ENCODE results near the gene NDUFA13.

Gene NDUFA13

DNA sequence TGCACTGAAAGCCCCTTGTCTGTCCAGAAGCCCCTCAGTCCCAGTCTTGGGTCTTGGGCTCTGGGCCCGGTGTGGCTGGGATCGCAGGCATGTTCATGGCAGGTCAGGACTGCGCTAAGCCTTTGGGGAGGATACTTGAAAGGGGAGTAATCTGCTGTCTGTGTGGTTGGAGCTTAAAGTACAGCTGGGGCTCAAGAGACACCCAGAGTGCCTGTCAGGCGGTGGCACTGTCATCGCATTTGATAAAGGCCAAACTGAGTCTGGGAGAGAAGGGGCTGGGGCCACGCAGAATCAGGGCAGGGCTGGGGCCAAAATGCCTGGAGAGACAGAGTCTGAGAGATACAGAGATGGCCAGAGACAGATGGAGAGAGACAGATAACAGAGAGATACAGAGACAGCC, 17.8 kb downstream of the NDUFA13 start:
- no peak for DNase-seq (ENCODE audit: low read depth in 2 of 2)

DNA sequence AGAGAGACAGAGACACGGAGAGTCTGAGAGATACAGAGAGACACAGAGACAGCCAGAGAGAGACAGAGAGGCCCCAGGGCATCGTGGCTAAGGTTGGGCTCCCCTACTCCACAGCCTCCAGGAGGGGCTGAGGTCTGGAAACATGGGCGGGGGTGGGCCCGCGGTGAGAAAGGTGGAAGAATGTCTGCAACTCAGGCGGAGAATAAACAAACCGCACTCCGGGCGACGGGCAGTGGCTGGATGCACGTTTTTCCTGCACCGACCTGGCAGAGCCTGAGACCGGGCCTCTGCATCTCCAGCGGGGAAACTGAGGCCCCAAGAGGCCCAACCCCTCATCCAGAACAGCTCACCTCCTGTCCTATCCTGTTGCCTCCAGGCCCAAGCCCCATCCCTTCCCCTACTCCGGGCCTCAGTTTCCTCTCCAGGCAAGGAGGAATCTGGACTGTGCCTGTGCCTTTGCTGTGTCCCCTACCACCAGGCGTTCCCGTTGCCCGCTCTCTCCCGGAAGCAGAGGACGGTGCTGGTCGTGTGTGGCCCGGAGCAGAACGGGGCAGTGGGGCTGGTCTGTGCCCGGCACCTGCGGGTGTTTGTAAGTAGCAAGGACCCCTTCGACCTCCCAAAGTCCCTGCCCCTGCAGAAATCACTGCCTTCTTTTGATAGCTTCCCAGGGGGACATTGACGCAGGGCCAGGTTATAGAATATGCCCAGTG, 18.7 kb downstream of the NDUFA13 start:
- no peak for DNase-seq (ENCODE audit: low read depth in 2 of 2)

DNA sequence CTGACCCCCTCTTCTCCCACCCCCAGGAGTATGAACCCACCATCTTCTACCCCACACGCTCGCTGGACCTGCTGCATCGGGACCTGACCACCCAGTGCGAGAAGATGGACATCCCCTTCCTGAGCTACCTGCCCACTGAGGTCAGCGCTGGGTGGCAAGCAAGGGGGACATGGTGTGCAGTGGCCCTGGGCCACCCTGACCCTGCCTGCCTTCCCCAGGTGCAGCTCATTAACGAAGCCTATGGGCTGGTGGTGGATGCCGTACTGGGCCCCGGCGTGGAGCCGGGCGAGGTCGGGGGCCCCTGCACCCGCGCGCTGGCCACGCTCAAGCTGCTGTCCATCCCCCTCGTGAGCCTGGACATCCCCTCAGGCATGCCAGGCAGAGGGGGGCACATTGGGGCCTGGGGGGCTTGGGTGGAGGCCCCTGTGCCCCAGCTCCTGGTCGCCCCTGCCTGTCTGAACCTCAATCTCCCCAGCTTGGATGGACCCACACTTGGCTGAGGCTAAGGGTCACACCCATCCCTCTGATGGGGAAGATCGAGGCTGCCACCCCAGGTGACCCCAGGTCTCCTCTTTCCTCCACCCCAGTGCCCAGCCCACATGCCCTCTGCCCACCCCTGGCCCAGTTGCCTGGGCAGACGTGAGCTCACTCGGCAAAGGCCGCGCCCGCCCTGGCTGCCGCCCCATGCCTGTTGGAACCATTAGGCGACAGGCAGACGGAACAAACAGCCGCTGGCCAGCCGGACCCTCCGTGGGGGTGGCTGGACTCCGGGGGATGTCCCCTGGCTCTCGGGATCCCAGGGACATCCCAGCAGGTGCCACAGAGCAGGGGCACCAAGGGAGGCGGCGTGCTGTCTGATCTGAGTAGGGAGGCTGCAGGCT, 19.5 kb downstream of the NDUFA13 start:
- no peak for DNase-seq (ENCODE audit: low read depth in 2 of 2)

DNA sequence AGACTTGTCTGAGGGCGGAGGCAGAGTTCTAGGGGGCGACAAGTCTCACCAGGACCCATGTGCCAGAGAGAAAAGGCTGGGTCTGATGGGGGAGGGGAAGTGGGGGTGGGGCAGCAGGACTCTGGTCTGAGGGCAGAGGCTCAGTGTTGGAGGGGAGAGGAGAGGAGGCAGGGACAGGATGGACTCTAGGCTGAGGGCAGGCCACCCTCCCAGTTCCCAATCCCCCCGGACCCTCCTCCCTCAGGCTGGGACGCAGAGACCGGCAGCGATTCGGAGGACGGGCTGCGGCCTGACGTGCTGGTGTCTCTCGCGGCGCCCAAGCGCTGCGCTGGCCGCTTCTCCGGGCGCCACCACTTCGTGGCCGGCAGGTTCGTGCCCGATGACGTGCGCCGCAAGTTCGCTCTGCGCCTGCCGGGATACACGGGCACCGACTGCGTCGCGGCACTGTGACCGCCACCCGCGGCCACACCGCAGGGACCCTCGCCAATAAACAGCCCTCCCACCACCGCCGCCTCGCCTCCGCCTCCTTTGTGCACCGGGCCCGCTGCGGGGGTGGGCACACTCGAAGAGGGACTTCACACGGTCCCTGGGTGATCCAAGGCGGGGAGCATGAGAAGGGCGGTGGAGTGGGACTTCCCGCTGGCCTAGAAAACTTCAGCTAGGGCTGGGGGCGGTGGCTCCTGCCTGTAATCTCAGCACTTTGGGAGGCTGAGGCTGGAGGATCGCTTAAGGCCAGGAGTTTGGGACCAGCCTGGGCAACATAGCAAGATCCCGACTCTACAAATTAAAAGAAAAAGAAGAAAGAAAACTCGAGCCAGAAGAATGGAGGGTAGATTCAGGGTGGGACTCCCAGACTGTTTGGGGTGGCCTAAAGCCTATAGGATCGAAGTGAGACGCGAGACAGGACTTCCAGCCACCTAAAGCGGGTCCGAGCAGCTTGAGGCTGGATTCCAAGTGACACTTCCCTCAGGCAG, 21.3 kb downstream of the NDUFA13 start:
- no peak for DNase-seq (ENCODE audit: low read depth in 2 of 2)

DNA sequence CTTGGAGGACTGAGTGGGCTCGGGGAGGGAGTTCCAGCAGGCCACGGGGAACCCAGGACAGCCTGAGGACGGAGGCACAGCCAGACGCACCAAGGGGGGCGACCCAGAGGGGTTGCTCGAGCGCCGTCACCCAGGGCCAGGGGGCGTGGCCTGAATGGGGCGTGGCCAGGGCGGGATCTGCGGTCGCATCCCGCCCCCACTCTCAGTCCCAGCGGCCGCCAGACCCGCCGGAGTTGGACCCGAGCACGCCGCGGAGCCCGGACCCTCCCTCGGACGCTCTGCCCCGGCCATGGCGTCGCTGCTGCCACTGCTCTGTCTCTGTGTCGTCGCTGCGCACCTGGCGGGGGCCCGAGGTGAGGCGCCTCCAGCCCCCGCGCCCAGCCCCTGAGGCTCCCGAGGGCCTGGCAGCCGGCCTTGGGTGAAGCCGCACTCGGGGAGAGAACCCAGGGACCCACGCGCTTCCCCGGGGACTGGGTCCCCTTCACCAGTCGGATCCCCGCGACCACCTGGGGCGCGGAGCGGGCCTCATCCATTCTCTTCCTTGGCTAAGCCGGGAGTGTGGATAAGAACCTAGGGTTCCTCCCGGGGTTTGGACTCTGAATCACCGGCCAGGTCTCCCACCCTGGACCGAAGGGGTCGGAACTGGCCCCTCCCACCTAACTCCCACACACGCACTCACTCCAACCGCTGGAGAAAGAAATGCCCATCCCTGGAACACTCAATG, 22.2 kb downstream of the NDUFA13 start, which contains the start of gene CILP2:
TSS of gene CILP2 (plus strand) at position 205 of the 724 bp plus-strand sequence. CDS start at position 290, 85 bp downstream.
- no peak for DNase-seq (ENCODE audit: low read depth in 2 of 2)

DNA sequence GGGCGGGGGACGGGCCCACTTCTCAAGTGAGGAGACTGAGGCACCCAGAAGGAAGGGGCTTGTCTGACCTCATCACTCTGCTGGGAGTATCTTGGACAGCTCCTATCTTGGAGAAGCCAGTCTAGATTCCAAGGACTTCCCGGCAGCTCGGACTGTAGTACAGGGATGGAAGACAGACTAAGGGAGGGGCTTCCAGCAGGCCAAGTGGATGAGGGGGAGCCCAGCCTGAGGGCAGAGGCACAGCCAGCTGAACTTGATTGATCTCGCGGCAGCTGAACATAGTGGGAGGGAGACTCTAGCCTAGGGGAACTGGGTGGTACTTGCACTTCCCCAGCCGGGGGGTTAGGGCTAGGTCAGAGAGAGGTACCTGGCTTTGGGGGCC, 22.8 kb downstream of the NDUFA13 start:
- no peak for DNase-seq (ENCODE audit: low read depth in 2 of 2)

DNA sequence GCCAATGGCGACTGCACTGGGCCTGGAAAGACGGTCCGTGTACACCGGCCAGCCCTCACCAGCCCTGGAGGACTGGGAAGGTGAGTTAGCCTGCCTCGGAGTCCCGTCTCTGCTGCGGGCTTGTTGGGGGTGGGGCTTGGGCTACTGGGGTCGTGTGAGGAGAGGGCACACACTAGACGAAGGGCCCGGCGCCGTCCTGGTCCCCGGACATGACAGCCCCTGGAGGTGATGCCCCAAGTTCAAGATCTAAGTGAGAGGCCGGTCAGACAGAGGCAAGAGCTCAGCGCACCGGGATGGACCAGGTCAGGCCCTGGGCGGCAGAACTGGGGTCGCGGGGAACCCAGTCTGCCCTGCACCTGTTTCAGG, 23.7 kb downstream of the NDUFA13 start:
- no peak for DNase-seq (ENCODE audit: low read depth in 2 of 2)

DNA sequence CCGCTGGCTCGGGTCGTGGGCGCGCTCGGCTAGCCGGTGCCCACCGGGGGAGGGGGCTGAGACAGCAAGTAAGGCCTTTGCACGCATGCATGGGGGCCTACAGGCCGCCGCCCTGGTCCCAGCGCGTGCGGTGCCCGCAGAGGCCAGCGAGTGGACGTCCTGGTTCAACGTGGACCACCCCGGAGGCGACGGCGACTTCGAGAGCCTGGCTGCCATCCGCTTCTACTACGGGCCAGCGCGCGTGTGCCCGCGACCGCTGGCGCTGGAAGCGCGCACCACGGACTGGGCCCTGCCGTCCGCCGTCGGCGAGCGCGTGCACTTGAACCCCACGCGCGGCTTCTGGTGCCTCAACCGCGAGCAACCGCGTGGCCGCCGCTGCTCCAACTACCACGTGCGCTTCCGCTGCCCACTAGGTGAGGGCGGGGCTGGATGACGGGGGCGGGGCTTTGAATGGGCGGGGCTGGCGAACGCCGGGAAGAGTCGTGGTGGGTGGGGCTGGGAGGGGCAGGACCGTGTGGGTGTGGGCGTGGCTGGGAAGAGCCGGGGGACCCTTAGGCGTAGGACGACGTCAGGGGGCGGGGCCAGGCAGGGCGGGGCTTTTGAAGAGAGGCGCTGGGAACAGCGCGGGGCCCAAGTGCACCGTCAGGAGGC, 24.2 kb downstream of the NDUFA13 start:
- peak; percentile 75 to 78 for DNase-seq (ENCODE audit: low read depth in 2 of 2)

DNA sequence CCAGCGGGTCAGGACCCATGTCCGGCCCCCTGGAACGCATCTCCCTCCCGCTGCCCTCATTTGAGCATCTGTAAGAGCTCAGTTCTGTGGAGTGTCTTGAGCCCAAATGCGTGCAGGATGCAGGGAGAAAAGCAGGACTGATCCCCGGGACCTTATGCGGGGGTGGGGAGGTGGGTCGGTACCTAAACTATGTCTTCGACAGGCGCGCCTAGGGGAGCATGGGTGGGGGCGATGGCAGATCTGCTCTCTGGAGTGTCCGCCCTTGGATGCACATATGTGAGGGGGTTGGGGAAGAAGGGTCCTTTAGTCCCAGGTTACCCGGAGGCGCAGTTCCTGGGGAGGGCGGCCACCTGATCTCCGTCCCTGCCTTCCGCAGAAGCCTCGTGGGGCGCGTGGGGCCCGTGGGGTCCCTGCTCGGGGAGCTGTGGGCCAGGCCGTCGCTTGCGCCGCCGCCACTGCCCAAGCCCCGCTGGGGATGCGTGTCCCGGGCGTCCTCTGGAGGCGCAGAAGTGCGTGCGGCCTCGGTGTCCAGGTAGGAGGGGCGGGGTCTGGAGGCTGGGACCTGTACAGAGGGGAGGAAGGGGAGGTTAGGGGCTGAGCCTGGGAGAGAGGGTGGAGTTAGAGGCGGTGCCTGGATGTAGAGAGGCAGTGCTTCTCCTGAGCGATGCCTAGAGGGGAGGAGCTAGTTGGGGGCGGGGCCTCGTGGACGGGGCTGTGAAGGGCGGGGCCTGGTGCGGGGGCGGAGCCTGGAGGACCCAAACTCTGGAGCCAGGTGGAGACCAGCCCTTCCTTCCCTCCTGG, 24.9 kb downstream of the NDUFA13 start:
- peak; percentile 78 to 85 for DNase-seq (ENCODE audit: low read depth in 2 of 2)

DNA sequence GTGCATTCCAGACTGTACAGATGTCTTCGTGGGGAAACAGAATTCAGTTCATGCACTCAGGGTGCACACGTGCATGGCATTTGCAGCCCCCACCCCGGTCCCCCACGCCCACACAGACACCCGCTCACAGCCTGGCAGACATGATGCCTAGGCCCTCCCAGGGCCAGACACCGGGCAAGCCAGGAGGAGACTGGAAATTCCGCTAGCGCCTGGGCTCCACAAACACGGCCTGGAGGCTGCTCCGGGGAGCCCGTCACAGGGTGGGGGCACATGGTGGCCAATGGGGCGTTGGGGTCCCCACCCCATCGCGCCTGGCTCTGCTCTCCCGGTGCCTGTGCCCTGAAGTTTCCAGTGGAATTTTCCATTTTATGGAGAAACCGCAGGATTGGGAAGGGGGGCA, 25.6 kb downstream of the NDUFA13 start:
- no peak for DNase-seq (ENCODE audit: low read depth in 2 of 2)

DNA sequence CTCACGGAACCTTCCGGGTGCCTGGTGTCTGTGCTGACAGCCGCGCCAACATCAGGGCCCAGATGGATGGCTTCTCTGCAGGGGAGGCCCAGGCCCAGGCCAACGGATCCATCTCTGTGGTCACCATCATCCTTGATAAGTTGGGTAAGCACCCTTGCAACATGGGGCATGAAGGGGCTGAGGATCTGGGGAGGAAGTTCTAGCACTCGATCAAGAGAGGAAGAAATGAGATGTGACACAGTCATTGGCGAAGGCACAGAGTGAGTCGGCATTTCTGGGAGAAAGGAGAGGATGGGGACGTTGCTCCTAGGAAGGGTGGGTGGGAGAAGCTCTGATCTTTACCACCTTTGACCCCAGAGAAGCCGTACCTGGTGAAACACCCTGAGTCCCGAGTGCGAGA, 26.5 kb downstream of the NDUFA13 start:
- no peak for DNase-seq (ENCODE audit: low read depth in 2 of 2)

DNA sequence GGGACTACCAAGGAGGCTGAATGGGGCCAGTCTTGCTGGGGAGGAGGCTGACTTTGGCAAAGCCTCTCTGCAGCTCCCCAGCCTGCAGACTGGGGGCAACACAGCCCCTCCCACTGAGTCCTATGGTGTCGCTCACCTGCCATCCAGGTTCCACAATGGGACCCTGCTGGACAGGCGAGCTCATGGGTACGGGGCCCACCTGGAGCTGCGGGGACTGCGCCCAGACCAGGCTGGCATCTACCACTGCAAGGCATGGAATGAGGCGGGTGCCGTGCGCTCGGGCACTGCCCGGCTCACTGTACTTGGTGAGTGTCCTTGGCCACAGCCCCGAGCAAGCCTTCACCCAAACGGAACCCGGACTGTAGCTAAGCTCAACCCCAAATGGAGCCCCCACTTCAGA, 27.1 kb downstream of the NDUFA13 start:
- DNase-seq (ENCODE audit: low read depth in 2 of 2) = no peak

DNA sequence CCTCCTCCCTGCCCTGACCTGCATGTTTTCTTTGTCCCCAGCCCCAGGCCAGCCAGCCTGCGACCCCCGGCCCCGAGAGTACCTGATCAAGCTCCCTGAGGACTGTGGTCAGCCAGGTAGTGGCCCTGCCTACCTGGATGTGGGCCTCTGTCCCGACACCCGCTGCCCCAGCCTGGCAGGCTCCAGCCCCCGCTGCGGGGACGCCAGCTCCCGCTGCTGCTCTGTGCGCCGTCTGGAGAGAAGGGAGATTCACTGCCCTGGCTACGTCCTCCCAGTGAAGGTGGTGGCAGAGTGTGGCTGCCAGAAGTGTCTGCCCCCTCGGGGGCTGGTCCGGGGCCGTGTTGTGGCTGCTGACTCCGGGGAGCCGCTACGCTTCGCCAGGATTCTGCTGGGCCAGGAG, 27.6 kb downstream of the NDUFA13 start:
- no peak for DNase-seq (ENCODE audit: low read depth in 2 of 2)

DNA sequence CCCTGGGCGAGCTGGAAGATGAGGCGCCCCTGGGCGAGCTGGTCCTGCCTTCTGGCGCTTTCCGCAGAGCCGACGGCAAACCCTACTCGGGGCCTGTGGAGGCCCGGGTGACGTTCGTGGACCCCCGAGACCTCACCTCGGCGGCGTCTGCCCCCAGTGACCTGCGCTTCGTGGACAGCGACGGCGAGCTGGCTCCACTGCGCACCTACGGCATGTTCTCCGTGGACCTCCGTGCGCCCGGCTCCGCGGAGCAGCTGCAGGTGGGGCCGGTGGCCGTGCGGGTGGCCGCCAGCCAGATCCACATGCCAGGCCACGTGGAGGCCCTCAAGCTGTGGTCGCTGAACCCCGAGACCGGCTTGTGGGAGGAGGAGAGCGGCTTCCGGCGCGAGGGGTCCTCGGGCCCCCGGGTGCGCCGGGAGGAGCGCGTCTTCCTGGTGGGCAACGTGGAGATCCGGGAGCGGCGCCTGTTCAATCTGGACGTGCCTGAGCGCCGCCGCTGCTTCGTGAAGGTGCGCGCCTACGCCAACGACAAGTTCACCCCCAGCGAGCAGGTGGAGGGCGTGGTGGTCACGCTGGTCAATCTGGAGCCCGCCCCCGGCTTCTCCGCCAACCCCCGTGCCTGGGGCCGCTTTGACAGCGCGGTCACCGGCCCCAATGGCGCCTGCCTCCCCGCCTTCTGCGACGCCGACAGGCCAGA, 28.4 kb downstream of the NDUFA13 start:
- no peak for DNase-seq (ENCODE audit: low read depth in 2 of 2)

DNA sequence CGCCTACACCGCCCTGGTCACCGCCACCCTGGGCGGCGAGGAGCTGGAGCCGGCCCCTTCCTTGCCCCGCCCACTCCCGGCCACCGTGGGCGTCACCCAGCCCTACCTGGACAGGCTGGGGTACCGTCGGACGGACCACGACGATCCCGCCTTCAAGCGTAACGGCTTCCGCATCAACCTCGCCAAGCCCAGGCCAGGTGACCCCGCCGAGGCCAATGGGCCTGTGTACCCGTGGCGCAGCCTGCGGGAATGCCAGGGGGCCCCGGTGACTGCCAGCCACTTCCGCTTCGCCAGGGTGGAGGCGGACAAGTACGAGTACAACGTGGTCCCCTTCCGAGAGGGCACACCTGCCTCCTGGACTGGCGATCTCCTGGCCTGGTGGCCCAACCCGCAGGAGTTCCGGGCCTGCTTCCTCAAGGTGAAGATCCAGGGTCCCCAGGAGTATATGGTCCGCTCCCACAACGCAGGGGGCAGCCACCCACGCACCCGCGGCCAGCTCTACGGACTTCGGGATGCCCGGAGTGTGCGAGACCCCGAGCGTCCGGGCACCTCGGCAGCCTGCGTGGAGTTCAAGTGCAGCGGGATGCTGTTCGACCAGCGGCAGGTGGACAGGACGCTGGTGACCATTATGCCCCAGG, 29.0 kb downstream of the NDUFA13 start:
- DNase-seq (ENCODE audit: low read depth in 2 of 2) = no peak

DNA sequence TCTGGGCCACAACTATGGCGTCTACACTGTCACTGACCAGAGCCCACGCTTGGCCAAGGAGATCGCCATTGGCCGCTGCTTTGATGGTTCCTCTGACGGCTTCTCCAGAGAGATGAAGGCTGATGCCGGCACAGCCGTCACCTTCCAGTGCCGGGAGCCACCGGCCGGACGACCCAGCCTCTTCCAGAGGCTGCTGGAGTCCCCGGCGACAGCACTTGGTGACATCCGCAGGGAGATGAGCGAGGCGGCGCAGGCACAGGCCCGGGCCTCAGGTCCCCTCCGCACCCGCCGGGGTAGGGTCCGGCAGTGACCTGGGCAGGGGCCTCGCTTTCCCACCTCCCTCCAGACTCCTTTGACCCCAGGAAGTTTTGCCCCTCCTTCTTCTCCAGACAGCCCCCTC, 29.7 kb downstream of the NDUFA13 start:
- DNase-seq (ENCODE audit: low read depth in 2 of 2) = no peak

DNA sequence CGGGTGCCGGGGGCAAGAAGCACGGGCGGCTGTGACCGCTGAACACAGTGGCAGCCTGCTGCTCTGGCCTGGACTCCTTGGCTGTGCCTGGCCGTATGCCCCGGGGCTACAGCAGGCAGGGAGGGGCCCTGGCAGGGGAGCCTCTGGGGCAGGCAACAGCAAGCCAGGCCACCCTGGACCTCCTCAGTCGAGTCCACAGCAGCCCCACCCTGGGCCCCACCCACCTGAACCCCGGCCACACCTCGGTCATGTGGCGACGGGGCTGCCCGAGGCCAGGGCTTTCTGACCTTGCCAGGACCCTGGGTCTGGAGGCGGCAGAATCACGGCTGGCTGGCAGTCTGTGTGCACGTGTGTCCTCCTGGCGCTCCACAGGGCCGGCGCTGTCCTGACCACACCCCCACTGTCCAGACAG, 30.7 kb downstream of the NDUFA13 start:
- DNase-seq (ENCODE audit: low read depth in 2 of 2) = no peak

DNA sequence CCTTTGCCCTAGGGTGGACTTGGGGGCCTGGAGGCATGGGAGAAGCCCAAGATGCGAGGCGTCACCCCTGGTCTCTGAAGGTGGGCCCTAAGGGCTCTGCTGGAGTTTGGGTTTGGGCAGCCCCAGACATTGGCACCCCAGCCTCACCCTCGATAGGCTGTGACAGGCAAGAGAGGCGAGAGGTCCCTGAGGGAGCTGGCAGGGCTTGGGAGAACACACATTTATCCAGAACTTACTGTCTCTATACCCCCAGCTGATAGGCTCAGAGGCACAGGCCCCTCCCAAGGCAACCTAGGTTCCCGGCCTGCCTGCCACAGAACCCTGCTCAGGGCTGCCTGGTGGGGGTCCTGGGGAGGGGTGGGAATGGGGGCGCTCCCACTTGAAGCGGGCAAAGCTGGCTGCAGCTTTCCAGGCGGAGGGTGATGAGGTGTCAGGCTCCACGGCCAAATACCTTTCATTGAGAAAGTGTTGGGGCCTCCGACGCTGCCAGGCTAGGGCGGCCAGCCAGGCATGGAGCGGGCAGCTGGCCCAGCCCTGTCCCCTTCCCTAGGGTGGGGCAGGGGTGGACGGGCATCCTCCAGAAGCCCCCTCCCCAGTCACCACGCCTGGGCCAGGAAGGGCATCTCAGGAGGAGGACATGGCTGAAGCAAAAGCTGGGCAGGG, 31.8 kb downstream of the NDUFA13 start:
- DNase-seq (ENCODE audit: low read depth in 2 of 2) = no peak

Measured in stimulated activated CD4-positive, alpha-beta T cell treated with anti-CD3 and anti-CD28 coated beads, Interleukin-15, amount 100 ng/mL, for 48 hours (primary cell).